IPS-NIHi7 (cell line): Measurements from ENCODE around the gene CGN.
A peak's percentile ranks its signal among the peaks of the same experiment; 100 is the strongest.

ENCODE experiments used
- DNase-seq: peaks from one replicate; pipeline ENCODE4 v3.0.0; 2012; ENCODE audit warnings: mixed read lengths; ENCODE audit errors: extremely low spot score

CGN gene

DNA sequence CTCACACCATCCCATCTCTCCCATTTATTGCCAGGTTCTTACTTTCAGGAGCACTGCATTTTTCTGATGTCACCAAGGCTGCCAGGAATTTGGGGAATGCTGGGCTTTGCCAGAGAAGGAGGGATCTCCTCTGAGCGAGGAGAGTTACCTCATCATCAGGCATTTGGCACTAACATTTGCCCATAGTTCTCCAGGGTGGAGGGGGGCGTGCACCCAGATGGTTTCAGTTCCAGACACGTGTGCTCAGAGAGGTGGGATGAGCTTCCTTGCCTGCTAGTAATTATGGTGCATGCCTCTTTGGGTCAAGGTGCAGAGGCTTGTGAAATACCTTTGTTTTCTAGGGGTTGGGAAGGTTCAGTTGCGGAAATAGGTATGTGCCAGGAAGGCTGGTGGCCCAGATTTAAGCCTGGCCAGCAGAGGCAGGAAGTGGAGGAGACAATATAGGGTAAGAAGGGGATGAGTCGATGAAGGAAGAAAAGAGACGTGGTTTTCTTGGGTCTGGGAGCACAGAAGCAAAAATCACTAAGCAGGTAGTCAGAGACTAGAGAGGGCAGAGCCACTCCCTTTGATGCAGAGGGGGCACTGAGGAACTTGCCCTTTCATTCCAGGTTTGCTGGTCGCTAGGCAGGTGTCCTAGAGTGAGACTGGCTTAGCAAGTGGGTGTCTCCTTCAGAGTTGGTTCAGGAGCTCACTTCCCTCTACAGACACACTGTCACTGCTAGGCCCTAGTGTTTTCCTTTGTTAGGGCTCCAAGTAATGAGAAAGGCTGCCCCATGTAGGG, 36.1 kb downstream of the CGN start:
- DNase-seq, result peak; percentile 79

DNA sequence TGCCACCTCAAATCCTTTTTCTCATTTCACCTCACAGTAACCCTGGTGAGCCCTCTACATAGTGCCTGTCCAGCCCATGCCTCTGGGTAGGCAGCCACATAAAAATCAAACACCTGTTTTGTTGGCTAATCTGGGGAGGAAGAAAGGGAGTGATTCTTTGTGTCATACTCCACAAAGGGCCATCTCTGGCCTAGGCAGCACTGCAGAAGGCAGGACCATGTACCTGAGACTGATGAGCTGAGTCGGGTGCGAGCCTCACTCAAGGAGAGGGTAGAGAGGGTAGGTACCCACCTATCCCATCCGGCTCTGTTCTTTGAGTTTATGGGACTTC, 36.7 kb downstream of the CGN start:
- DNase-seq, result no peak

DNA sequence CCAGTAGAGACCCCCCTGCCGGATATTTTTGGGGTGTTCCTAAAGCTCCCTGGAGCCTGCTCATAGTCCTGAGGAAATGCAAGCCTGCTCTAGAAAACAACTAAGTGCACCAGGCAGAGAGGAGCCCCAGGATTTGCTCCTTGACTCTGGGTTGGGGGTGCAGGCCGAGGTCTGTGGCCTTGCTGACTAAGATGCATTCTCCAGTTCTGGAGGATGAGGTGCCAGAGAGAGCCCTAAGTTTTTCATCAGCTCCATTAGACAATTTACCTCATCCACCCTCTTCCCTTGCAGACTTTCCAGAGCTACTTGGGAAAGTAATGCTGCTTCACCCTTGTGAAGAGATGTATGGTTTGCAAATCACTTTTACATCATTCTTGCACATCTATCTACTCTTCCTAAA, 38.0 kb downstream of the CGN start:
- DNase-seq, result no peak

DNA sequence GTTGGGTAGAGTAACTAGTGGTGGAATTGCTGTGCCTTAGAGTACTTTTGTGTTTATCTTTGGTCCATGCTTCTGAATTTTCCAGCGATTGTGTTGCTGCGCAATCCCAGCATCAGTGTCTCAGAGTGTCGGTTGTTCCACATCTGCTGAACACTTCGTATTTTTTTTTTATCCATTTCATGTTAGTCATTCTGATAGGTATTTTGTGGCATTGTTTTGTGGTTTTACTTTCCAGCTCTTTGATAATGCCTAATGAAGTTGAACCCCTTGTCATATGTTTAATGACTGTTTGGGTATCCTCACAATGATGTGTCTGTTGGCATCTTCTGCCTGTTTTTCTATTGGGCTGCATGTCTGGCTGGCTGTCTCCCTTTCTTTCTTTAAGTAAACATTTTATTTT, 42.5 kb downstream of the CGN start:
- DNase-seq, result no peak

DNA sequence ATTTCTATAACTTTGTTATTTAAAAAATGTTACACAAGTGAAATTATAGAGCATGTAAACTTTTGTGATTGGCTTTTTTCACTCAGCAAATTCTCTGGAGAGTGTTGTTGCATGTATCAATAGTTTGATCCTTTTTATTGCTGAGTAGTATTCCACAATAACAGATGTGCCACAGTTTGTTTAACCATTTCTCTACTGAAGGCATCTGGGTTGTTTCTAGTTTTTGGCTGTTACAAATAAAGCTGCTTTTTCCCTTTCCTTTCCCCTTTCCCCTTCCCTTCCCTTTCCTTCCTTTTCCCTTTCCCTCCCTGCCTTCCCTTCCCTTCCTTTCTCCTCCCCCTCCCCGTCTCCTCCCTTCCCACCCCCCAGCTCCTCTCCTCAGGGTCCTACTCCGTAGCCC, 44.9 kb downstream of the CGN start:
- DNase-seq, result no peak

DNA sequence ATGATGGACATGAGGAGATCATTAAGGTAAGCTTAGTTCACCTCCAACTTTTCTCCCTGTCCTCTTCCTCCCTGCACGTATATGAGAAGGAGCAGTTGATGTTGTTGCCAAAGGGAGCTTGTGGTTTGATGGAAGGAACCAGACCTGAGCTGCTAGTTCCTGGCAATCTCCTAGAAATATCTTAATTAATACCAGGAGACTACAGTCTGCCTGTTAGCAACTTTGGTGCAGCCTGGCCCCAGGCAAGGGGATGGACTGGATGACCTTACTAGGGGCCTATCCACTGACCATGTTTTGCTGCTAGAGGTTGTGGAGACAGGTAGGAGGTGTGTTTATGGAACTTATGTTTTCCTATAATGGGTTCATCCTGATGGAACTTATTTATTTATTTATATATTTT, 51.5 kb downstream of the CGN start:
- DNase-seq, result no peak

DNA sequence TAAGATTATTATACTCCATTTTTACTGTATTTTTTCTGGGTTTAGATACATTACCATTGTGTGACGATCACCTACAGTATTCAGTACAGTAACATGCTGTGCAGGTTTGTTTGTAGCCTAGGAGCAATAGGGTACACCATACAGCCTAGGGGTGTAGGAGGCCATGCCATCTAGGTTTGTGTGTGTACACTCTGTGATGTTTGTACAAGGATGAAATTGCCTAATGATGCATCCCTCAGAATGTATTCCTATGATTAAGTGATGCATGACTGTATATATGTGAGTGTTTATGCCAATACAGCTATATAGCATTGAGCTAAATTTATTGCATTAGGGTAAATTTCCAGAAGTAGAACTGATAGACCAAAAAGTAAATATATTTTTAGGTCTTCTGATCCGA, 52.2 kb downstream of the CGN start:
- DNase-seq, result no peak

DNA sequence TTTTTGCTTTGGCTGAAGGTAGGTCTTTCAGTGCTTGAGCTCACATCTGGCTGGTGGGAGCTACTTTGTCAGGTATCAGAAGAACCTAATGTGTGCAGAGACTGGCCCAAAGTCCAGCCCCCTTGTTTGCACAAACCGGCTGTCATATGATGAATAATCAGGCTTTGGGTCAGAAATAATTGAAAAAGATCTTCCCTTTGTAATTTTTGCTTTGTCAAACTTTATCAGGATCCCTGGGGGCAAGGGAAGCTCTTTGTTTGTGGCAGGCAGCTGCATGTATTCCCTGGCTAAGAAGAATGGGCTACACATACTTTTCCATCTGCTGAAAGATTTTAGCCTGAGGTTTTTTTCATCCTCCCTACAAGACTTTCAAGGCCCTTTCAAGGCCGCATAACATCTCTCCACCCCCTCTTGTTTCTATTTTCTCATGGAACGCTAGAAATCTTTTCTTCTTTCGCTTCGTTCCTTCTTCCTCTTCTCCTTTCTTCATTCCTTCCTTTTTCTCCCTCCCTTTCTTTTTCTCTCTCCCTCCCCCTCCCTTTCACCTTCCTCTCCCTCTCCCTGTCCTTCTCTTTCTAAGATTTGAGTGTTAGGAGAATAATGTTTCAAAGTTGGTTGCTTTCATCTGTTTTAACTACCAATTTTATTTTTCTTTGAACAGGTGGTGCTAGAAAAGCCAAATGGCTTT, 54.5 kb downstream of the CGN start:
- DNase-seq, result no peak

DNA sequence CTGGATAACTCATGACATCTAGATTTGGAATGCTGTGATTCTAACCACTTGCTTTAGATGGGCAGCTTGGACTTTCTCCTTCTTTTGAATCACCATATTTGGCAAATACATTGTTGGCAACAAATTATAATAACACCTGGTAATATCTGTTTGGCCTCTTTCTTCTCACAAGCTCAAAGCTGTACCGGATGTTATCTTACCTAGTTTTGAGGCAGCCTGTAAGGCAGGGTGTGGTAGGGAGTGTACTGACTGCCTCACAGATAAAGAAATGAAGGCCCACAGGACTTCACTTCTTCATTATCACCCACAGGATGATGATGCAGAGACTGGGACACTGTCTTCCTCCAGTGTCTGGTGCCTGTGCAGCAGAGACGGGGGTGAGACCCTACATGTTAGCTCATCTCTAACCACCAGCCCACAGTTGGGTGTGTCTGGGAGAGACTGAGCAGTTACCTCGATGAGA, 57.5 kb downstream of the CGN start:
- no peak for DNase-seq

DNA sequence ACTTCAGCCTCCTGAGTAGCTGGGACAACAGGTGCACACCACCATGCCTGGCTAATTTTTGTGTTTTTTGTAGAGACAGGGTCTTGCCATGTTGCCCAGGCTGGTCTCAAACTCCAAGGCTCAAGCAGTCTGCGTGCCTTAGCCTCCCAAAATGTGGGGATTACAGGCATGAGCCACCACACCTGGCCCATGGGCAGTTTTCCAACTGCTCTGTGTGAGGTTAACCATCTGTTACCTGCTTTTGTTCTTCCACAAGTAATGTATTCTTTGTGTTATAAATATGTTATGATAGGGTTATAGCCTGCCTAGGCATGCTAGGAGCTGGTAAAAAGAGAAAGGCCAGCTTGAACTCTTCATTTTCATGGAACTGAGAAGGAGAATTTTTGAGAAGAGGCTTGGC, 59.6 kb downstream of the CGN start:
- DNase-seq, result no peak

DNA sequence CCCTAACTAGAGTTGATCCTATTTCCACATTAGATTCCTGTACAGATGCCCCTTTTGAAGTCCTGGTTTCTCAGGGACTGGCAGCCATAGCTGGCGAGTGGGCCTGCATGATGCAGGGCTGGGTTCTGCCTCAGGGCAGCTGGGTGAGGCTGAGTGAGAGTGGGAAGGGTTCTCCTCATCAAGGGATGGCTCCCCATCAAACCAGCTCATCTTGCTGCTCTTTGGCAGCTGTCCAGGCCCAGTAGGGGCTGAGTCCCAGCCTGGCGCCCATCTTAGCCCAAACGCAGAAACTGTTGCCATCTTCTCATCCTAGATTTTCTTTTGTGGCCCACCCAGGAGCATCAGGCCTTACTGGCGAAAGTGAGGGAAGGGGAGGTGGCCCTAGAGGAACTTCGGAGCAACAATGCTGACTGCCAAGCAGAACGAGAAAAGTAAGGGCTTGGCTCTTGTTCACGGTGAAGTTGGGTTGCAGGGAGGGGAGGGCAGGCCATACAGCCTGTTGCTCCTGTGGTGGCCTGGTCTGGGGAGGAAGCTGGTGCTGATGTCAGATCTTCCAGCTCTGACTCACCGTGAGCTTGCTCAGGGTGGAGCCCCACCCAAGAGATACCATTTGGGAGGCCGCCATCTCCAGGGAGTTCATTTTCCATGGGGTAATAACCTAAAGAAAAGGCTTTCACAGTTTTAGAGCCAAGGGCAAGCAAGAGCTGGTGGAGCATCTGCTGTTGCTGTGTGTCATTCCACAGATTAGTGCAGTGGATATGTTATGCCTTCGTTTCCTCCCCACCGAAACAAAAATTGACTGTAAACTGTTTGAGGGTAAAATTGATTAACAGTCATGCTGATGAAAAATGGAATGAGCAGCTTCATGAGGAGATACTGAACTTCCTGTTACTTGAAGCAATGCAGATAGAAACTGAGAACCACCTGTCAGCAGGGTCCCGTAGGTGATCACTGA, 63.7 kb downstream of the CGN start:
- no peak for DNase-seq

DNA sequence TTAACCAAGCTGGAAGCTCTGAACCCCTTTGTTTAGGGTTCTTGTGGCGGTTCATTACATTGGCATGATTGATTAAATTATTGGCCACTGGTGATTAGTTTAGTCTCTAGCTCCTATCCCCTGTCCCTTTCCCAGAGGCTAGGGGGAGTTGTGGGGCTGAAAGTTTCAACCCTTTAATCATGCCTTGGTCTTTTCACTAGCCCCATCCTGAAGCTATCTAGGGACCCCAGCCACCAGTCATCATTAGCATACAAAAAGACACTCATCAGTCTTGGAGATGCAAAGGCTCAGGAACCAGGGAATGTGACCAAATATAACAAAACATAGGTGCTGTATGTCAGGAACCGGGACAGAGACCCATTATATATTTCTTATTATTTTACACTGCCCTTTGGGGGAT, 66.0 kb downstream of the CGN start:
- peak; percentile 31 for DNase-seq

DNA sequence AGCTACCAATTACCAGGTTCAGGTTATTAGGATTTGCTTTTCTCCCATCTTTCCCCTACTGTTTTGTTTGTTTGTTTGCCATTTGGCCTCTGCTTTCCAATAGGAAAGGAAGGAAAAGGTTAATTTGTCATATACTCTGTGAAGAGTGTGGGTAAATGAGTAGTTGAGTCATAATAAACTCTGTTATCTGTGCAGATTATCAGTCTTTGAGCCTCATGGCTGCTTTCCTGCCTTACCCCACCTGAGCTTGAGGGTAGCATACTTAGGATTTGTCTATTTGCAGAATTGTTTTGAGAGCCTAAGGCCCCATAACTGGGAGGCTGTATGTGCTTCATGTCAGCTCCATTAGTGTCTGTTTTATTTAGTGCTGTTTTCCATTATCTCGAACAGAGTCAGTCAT, 67.8 kb downstream of the CGN start:
- DNase-seq, result no peak

DNA sequence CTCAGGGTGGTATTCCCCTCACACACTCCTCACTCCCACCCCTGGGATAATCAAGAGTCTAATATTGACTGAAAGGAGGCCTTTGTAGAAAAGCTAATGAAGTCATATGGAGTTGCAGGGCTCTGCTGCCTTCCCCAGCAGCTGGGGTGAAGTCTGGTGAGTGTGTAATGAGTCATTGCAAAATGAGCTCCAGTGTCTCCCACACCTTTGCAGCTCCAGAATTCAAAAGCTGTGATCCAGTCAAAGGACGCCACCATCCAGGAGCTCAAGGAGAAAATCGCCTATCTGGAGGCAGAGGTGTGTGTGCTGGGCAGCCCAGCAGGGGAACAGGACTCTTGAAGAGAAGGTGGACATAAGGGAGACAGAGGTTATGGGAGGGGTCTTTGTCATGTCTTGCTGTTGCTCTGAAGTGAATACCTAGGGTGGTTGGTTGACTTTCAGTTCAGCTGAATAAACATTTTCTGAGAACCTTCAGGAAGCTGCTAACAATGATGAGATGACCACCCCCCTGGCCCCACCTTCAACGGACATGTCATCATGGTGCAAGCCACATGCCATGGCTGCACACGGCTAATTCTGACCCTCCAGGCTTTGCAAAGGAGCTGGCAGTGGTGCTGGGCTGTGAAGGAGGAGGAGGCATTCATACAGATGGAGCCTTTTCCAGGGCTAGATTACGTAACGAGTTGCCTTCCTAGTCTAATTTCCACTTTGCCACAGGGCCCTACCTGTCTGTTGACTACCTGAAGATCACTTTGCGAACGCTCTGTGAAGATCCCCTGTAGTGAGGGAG, 68.4 kb downstream of the CGN start:
- no peak for DNase-seq

DNA sequence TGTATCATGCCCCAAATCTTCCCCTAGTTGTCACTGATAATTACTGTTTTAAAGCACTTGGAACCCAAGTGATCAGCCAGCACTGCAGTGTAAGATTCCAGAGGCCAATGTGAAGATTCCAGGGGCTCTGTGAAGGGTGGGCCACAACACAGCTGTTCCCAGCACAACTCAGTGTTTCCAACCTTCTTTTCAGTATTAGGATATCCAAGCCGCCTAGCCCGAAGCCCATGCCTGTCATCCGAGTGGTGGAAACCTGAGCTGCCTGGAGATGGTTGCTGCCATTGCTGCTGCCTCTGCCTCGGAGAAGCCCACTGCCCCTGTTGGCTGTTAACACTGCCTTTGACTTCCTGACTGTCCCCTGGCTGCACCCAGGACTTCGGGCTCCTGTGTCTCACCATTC, 70.3 kb downstream of the CGN start:
- DNase-seq, result no peak

DNA sequence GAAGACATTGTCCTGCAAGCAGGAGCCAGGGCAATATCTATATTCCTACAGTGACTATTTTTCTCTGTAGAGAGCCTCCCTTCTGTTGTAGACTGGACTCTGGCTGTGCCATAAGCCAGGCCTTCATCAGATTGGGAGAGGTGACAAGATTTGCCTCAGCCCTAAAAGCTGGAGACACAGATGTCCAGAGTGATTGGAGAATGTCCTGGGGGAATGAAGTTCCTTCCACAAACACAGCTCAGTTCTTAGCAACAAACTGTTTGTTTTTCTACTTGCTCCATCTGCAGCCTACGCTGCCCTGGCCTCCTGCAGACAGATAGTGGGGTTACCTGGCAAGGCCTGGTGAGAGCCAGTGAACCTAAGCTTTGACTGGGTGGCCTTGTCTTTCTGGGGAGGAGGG, 70.7 kb downstream of the CGN start:
- no peak for DNase-seq

DNA sequence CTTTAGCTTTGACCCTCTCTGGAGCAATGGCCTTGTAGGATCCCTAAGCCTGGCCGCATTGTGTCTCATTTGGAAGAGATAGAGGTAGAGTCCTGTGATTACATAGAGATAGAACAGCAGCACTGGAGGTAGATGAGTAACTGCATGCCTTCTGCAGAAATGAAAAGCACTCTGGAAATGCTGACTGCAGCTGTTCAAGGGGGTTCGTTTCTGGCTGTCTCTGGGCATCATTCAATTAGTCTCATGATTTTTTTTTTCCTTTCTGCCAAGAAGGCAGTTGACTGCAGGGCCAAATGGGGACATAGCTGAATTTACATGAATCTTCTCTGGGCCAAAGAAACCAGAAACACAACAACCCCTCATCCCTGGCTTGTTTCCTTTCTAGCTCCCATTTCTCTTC, 72.6 kb downstream of the CGN start:
- no peak for DNase-seq

DNA sequence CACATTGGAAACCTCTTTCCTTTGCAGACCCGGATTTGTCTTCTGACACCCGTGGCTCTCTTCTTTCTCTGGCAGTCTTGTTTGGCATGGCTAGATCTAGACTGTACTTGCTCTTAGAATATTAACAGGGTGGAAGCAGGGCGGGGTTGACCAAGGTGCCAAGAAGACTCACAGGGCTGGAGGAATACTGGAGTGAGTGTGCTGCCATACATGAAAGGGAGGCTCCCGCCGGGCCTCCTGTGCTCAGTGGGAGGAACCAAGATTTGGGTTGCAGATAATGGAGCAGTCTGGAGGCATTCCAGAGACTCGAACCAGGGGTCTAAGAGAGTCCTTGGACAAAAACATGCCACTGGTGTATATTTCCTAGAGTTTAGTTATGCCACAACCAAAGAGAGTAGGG, 73.1 kb downstream of the CGN start:
- no peak for DNase-seq

DNA sequence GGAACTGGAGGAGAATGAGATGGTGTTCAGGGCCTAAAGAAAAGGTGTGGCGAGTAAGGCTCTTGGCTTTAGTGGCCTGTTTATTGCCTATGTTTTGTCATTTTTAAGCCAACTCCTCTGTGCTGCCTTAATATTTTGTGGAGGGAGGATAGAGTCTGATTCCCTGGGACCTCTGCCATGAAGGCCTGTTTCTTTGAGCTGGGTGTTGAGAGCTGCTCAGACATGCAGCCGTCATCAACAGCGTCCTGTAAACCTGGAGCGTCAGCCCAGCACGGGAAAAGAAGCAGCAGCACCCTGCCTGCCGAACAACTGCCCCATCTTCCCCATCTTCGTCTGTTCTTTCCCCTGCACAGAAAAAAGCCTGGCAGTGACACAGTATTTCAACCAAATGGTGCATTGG, 73.6 kb downstream of the CGN start:
- DNase-seq, result no peak

DNA sequence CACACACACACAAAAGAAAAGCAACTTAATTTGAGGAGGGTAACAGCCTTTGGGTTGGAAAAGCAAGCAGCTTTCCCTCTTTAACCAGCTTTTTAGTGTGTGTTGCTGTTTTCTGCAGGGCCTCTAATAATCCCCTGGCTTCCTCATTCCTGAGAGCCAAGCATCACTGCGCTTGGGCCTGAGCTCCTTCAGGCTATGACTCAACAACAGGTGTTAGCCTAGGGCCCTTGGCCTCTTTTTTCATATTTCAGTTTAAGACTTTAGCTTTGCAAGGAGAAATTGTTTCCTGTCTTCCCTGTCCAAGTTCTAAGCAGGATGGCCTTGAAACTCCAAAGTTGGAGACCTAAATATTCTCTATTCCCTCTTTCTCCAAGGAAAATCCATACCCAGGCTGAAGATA, 74.4 kb downstream of the CGN start:
- DNase-seq, result no peak
